HG02973 (cell line): Measurements from ENCODE around the gene IGFL2.
"Not testable (repeated sequence)": the region's sequence is repeated elsewhere in the genome, so short reads cannot be mapped to it uniquely, and the experiment has no call there.

Source experiments
- ATAC-seq: cut with Tn5 transposase; IDR thresholded peaks from one replicate; pipeline ENCODE4 v1.9.1; 2021; ENCODE audit warnings: moderate library complexity; ENCODE audit not compliant: unreplicated experiment

Gene IGFL2

DNA sequence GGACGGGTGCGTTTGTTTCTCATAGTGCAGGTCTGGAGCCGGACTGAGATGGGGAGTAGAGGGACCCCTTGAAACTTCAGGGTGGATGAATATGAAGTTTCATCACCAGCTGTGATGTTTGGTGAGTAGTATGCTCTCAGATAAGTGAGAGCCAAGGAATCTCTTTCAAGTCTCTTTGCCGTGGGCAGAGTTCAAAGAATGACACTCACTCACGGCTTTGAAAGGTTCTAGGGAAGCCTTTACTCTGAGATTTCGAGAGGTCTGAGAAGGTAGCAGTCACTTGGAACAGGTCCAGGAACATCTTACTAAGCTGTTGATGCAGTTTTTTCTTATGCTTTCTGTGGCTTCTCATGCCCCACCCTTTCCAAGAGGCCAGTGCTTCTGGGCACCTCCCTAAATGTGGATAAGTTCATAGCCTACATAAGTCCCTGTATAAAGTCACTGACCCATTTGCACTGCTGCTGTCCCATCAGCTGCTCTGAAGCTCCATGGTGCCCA is at the start of gene IGFL2:
Gene IGFL2 (plus strand): TSS at position 448 of the 498 bp plus-strand sequence. CDS start 41 bp downstream, at position 489.
- ATAC-seq, result no peak

DNA sequence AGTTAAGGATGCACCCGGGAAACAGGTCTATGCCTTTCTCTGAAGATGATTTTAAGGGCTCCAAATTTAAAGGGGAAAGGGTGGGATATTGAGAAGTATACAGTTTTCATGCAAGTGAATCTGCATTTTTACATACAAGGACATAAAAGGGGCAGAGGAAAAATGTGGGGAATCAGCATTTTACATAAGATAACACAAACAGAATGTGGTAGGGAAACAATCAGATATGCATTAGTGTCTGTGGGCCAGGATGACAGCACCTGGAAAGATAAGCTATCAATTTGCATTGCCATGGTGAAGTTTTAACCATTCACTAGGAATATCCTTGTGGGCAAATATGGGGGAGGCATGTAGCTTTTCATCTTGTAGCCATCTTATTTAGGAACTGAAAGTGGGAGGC is 47.7 kb upstream of the IGFL2 start:
- ATAC-seq, result no peak

DNA sequence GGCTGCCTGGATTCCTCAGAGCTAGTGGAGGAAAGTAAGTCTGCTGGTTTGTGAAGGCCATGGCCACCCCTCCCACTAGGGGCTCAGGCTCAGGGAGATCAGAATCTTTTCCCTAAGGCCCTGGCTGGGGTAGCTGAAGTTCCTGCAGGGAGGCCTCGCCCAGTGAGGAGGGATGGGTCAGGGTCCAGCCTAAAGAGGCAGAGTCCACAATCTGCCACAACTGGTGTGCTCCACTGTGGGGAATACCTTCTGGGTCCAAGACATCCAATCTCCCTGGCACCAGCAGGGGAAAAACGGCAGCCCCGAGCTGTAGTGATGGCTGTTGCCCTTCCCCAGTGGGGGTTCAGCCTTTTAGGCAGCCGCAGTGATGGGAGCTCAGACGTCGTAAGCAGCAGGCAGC is 46.7 kb upstream of the IGFL2 start:
- ATAC-seq, result no peak

DNA sequence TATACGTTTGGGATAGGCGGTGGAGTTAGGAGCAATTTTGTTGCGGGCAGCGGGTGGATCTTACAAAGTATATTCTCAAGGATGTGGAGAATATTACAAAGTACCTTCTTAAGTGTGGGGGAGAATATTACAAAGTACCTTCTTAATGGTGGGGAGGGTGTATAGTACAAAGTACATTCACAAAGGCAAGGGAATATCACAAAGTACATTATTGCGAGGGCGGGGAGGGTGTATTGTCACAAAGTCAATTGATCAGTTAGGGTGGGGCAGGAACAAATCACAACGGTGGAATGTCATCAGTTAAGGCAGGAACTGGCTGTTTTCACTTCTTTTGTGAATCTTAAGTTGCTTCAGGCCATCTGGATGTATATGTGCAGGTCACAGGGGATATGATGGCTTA is 45.7 kb upstream of the IGFL2 start:
- ATAC-seq, result not testable (repeated sequence)

DNA sequence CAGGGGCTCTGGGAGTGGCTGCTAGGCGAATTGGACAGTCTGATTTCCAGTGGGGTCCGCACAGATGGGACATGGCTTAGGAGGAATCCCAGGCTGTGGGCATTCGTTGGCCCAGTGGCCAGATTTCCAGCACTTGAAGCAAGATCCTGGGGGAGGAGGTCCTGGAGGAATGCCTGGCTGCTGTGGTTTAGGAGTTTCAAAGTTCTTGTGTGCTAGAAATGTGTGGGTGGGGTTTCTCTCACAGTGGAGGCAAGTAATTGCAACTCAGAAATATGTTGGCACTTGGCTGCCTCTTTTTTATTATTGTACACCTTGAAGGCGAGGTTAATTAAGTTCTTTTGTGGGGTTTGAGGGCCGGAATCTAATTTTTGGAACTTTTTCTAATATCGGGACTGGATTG is 40.7 kb upstream of the IGFL2 start:
- ATAC-seq, result no peak

GRCh38 chr19:46109876-46110275 is 38.2 kb upstream of the IGFL2 start:
- no peak for ATAC-seq

DNA sequence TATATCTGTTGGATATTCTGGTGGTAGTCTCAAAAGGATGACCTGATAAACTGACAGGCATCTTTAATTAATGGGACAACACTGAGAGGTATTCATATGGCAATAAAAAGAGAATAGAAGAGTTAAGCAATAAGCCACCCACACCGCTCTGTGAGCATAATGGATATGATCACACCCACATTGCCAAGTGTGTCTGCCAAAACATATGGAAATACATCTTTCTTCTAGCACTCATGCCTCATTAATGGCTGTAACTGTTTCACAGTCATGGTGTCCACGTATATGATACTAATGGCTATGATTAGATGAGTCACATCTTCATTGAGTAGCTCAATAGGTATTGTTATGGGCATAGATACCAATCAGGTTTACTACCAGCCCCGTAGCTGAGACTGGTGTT is 36.7 kb upstream of the IGFL2 start:
- no peak for ATAC-seq

DNA sequence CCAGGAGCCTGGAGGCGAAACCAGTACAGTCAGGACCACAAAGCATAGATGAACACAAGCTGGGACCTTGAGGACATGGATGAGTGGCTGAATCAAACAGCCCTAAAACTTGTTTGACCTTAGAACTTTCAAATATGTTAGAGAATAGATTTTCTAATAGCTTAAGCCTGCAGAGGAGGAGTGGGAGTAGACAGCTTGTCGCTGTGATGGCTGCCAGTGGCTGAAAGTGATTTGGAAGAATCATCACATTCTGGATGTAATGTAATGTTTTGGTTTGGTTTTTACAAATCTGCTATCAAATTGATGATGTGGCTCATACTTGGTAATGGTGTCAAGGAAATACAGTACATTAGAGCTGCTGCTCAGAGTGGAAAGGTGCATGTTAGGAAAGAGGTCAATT is 35.5 kb upstream of the IGFL2 start:
- no peak for ATAC-seq

GRCh38 chr19:46113726-46114125 is 34.3 kb upstream of the IGFL2 start:
- ATAC-seq, result no peak

DNA sequence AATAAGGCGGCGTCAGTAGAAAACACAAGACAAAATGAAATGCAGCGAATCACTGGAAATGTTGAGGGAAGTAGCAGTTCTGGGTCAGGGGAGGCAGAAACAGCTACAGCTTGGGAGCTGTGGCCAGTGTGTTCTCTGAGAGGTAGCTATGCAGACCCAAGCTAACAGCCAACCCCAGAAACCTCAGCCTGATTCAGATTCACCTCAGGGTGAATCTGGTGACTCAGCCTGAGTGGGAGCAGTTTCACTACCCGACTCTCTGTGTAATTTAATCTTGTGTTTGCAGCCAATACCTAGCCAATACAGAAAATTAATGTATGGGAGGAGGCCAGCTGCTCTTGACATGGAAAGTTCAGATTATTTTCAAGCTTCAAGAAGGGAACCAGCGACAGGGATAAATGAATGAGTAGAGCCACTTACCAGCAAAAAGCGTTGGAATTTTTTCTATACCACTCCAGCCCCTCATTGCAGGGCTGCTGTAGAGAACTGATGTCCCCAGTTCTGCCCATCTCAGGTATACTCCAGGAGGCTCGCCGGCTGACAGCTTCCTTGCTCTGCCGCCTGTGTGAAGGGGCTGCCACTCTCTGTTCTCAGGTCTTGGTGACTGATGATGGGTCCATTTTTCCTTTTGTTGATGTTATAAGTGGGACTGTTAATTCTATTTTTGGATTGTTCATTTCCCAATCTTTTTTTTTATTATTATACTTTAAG is 32.5 kb upstream of the IGFL2 start:
- peak; percentile 50 for ATAC-seq

- no peak for ATAC-seq
Measured at GRCh38 chr19:46116121-46116520, 31.9 kb upstream of the IGFL2 start.

DNA sequence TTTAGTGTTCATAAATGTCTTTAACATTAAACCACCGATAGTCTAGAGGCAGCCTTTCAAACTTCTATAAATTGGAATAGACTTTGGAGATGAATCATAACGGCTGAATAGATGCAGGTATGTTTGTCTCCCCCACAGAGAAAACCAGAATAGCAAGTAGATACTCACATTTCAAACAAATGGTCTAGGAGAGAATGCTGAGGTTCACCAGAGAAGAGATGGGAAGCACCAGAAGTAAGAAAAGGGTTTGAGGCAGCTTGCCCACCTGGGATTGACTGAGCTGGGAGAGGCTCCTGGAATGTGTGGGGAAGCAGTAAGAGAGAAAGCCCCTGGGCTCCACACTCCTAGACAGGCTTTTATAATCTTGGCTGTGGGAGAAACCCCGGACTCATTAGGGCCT is 29.9 kb upstream of the IGFL2 start:
- ATAC-seq, result no peak

DNA sequence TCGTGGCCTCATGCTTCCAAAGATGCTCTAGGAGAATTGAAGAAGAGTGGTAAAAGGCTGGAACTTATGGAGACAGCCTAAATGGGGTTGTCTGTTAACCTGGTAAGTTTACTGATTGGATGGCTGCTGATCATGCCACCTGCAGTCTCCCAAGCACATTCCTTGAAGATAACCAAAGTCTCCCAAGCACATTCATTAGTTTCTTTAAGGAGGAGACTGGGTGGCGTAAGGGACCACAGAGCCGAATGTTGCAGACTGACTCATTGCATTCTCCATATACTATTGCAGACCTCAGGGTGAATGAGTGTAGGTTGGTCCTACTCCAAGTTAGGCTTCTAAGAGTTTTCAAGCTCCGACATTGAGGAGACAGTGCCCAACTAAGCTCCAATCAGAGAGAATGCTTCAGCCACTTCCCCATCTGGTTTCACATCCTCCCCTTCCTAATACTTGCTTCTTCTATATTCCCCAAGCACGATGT is 23.4 kb upstream of the IGFL2 start, which contains the start of gene IGFL3:
Gene IGFL3 (minus strand): TSS at position 51 of the 478 bp plus-strand sequence. CDS start 39 bp downstream, at position 12.
- no peak for ATAC-seq

DNA sequence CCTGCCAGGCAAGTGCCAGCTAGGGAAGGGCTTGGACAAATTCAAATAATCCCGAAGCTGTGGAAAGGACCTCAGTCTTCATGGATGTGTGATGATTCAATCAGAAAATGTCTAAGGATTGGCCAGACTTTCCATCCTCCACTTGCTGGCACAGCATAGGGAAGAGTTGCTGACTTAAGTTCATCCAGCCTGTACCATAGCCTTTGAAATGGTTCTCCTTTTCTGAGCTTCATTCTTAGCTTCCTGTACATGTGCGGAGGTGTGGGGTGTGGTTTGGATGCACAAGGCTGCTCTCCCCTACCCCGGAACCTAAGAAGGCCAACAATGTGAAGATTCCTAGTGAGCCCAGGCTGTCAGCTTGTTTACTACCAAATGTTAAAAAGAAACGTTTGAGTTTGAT is 22.6 kb upstream of the IGFL2 start:
- no peak for ATAC-seq

- no peak for ATAC-seq
Measured at GRCh38 chr19:46126086-46126580, 21.9 kb upstream of the IGFL2 start.

DNA sequence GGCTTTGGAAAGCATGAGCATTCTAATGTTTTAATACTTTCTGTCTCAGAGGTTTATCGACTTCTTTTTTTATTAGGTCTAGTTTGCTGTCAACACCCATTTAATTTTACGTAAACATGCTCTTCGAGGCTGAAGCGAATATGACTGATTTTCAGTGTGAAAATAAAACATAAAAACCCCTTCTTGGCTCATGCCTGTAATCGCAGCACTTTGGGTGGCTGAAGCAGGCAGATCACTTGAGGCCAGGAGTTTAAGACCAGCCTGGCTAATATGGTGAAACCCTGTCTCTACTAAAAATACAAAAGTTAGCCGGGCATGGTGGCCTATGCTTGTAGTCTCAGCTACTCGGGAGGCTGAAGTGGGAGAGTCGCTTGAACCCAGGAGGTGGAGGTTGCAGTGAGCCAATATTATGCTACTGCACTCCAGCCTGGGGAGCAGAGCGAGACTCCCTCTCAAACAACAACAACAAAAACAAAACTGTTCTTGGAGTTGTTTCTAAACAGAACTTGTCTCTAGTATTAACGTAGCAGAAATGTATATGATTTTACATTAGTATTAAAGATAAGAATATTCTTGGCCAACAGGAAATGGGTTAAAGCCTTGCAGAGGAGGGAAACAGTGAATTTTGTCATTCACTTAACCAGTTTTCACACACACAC is 16.4 kb upstream of the IGFL2 start:
- no peak for ATAC-seq

- no peak for ATAC-seq
Measured at GRCh38 chr19:46132508-46133100, 15.4 kb upstream of the IGFL2 start.

DNA sequence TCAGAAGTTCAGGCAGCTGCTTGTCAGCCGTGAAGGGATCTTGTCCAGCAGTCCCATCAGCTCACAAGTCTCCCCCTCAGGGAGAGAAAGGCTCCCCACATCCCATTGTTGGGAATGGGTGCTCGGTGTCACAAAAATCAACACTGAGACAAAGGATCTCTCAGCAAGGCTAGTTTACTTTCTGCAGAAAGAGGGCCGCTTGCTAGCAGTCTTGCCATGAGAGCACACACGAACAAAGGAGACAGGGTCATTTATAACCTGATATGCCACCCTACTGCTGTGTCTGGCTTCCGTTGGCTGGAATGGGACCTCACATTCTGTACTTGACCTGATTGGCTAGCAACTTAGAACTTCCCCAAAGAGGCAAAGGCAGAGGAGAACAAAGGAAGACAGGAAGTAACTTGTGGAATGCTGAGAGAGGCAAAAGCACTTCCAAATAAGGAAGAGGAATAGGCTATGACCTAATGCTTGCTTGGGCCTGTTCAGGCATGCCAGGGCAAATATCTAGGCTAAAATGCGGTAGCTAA is 14.9 kb upstream of the IGFL2 start:
- ATAC-seq, result no peak

DNA sequence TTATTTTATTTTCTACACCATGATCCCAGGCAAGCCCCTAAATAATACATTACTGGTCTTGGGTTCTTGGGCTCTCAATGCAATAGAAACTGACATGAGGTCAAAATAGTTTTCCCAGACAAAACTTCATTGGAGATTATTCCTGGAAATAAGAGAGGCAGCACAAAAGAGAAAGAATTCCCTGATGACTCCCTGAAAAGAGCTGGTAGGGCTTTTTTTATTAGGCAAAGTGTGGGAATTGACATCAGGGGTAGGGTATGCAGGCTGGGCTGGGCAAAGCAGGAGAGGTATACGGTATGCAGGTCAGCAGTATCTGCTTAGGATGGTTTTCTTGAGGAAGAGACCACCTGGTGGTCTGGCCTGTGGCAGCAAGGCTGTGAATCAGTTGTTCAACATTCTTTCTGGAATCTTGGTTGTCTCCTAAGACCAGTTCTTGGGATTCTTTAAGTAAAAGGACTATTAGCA is 14.2 kb upstream of the IGFL2 start:
- ATAC-seq, result no peak

GRCh38 chr19:46134527-46134926 is 13.5 kb upstream of the IGFL2 start:
- no peak for ATAC-seq

- no peak for ATAC-seq
Measured at GRCh38 chr19:46137915-46138473, 10.0 kb upstream of the IGFL2 start.
